GM18907 (cell line): ENCODE results near the gene STYXL2.

Source experiments
- ATAC-seq: cut with Tn5 transposase; IDR thresholded peaks from one replicate; pipeline ENCODE4 v1.9.1; 2021; ENCODE audit warnings: mild to moderate bottlenecking, moderate library complexity; ENCODE audit not compliant: unreplicated experiment

STYXL2 gene

GRCh38 chr1:167093846-167094516 lies at the start of gene STYXL2:
Gene STYXL2 (plus strand): TSS chr1:167094075. CDS start chr1:167094850, 775 bp downstream.
- no peak for ATAC-seq

GRCh38 chr1:167051907-167052306 lies 42.0 kb upstream of the STYXL2 start:
- ATAC-seq = no peak

- ATAC-seq = no peak
Observed at GRCh38 chr1:167052389-167052788, 41.5 kb upstream of the STYXL2 start.

- no peak for ATAC-seq
Observed at GRCh38 chr1:167054531-167054930, 39.3 kb upstream of the STYXL2 start.

- no peak for ATAC-seq
Observed at GRCh38 chr1:167054946-167055630, 38.8 kb upstream of the STYXL2 start.

GRCh38 chr1:167056529-167057231 lies 37.2 kb upstream of the STYXL2 start:
- ATAC-seq = no peak

GRCh38 chr1:167057241-167057688 lies 36.6 kb upstream of the STYXL2 start:
- peak; percentile 81 for ATAC-seq

GRCh38 chr1:167059045-167059808 lies 34.6 kb upstream of the STYXL2 start:
- no peak for ATAC-seq

- ATAC-seq = no peak
Observed at GRCh38 chr1:167059809-167060107, 34.1 kb upstream of the STYXL2 start.

GRCh38 chr1:167060141-167061072 lies 33.5 kb upstream of the STYXL2 start:
- no peak for ATAC-seq

- ATAC-seq = no peak
Observed at GRCh38 chr1:167061073-167061464, 32.8 kb upstream of the STYXL2 start.

GRCh38 chr1:167064621-167065020 lies 29.3 kb upstream of the STYXL2 start:
- ATAC-seq = no peak

- ATAC-seq = no peak
Observed at GRCh38 chr1:167065471-167065870, 28.4 kb upstream of the STYXL2 start.

GRCh38 chr1:167066333-167067122 lies 27.3 kb upstream of the STYXL2 start:
- peak; percentile 78 for ATAC-seq

- no peak for ATAC-seq
Observed at GRCh38 chr1:167067904-167068303, 26.0 kb upstream of the STYXL2 start.

GRCh38 chr1:167068761-167069160 lies 25.1 kb upstream of the STYXL2 start:
- ATAC-seq = no peak

- ATAC-seq = no peak
Observed at GRCh38 chr1:167071286-167071685, 22.6 kb upstream of the STYXL2 start.

- no peak for ATAC-seq
Observed at GRCh38 chr1:167076136-167076710, 17.7 kb upstream of the STYXL2 start.
